Hematopoietic multipotent progenitor cell treated with erythropoietin and hydrocortisone succinate and interleukin-3 and kit ligand, for 15 days (in vitro differentiated cells): Measurements from ENCODE around the gene DNAH9.

Source experiments
- DNase-seq: peaks from one replicate; pipeline ENCODE4 v3.0.0-alpha.2; 2015; ENCODE audit warnings: low spot score

Gene DNAH9

DNA sequence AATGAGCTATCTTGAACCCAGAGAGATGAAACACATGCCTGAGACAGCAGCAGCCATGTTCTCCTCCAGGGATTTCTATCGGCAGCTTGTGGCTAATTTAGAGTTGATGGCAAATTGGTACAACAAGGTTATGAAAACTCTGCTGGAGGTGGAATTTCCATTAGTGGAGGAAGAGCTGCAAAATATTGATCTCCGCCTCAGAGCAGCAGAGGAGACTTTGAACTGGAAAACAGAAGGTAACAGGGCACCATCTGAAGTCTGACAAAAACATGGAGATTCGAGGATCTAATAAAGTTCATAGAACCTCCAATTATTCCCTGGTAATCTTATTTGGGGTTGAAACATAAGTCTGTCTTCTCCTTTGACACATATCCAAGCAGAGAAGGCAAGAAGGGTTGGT is 52.8 kb downstream of the DNAH9 start:
- no peak for DNase-seq

DNA sequence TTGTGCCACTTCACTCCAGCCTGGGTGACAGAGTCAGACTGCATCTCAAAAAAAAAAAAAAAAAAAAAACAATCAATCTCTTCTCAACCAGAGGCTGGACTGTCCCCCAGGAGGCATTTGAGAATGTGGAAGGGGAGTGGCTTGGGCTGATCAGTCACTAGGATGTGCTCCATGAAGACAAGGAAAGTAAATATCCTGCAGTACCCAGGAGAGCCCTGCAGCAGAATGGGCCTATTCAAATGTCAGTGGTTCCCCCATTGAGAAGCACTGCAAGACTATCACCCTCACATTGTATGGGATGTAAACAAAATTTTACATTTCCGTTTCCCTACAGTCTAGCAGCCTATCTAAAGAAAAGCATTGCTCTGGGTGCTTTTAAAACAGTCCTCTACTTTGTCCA is 70.3 kb downstream of the DNAH9 start:
- DNase-seq: no peak

DNA sequence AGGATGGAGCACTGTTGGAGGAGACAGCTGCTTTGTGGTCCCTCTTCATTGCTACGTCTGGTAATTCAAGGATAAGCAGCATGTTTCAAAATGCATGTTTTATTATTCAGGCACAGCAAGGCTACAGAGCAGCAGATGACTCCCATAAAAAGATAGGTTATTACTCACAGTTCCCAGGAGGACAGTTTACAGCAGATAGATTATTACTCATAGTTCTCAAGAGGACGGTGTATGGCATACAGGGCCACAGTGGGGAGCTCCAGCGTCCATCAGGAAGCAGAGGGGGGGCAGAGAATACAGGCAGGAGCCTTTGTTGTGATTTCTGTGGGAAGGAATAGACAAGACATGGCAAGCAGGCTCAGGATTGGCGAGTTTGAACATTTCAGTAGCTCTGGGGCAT is 72.9 kb downstream of the DNAH9 start:
- no peak for DNase-seq

DNA sequence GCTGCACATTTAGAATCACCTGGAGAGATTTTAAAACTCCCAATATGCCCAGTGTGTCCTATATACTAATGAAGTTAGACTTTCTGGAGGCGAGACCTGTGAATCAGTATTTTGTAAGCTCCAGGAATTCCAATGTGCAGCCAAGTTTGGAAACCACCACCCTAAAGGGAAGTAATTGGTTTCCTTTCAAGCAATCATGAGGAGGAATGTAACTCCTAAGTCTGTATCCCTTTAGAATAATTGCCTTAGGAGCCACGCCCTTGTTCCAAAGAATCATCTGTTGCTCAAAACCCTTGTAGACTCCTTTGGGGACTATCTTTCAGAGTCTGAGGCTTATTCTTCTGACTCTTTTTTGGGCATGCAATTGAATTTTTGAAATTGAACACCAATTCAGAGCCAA is 84.4 kb downstream of the DNAH9 start:
- no peak for DNase-seq

DNA sequence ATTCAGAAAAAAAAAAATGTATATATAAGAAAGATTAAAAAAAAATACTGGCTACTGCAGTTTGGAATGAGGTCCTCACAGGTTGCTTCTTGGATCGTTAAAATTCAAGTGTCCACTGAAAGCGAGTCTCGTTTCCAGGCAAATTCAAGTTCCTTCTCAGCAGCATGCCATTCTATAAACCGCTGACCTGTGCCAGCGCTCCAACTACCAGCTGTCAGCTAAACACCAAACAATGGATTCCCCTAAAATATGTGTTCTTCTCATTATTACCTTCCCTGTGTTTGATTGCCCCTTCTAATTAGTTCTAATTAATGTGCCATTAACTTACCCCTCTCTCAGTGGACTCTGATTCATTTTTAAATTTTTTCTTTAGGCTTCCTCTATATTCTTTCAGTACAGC is 92.4 kb downstream of the DNAH9 start:
- no peak for DNase-seq

DNA sequence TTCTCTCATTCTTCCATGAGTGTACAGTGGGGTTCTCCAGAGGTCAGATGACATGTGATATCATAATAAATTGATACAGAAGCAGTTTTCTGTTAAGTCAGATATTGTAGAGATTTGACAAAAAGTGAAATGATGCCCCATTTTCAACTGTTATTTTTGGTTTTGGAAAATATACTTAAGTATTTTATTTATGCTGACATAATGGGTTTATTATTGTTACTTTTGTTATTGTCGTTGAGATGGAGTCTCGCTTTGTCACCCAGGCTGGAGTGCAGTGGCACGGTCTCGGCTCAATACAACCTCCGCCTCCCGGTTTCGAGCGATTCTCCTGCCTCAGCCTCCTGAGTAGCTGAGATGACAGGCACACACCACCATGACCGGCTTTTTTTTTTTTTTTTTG is 94.4 kb downstream of the DNAH9 start:
- DNase-seq: no peak

DNA sequence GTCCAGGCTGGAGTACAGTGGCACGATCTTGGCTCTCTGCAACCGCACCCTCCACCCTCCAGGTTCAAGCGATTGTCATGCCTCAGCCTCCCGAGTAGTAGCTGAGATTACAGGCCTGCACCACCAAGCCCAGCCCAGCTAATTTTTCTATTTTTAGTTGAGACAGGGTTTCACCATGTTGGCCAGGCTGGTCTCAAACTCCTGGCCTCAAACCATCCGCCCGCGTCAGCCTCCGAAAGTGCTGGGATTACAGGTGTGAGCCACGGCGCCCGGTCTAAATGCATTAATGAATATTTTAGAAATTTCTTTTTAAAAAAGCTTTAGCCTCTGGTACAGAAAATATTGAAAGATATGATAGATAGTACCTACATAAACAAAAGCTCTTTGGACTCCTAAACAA is 95.0 kb downstream of the DNAH9 start:
- no peak for DNase-seq

DNA sequence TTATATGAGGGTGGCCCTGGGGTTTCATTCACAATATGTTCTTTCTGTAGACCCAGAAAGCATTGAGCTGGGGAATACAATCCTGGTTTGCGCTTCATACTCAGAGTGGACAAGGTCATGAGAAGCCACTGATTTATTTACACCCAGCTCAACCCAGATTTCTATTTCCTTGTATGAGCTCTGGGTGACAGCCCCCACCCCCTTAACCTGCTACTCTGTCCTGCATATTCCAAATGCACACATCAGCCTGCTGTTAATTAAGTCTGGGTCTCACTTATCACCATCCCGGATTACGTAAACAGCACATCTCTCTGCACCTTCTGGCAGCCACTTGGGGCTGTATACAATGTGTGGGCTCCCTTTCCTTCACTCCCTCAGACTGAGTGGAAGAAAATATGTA is 102.4 kb downstream of the DNAH9 start:
- no peak for DNase-seq

DNA sequence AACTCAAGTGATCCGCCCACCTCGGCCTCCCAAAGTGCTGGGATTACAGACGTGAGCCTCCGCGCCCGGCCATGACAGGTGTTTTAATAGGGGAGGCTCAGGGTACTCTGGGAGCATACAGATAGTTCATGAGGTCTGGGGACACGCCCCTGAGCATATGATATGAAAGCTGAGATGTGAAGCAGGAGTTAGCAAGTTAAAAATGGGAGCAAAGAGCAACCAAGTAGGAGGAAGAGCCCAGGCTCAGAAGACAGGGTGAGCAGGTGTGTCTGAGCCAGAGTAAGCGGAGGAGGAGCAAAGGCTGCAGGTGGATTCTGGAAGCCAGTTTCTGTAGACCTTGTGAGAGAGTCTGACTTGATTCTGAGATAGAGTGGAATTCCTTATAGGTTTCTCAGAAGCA is 103.6 kb downstream of the DNAH9 start:
- DNase-seq: no peak

DNA sequence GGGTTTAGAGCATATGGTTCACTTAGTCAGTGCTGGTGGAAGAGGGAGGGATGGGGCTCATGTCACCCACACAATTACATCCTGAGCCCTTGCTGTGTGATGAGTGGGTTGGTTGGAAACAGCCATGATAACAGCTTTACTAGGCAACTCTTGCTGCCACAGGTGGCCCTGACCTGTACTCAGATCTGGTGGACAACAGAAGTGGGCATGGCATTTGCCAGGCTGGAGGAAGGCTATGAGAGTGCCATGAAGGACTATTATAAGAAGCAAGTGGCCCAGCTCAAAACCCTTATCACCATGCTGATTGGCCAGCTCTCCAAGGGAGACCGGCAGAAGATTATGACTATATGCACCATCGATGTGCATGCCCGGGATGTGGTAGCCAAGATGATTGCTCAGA is 105.8 kb downstream of the DNAH9 start:
- no peak for DNase-seq

DNA sequence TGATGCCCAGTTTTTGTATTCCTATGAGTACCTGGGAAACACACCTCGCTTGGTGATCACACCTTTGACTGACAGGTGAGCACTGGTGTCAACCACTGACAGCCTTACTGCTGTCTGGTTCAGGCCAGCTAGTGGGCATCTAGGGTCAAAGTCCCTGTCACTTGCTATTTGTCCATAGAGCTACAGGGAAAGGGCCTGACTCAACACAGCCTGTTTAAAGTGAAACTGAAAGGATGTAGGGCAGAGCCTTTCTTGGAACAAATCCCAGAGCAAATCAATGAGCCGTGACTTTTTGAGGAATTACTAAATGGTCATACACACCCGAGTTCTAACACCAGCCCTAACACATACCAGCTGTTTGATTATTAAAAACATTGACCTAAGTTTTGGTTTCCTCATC is 106.8 kb downstream of the DNAH9 start:
- no peak for DNase-seq

DNA sequence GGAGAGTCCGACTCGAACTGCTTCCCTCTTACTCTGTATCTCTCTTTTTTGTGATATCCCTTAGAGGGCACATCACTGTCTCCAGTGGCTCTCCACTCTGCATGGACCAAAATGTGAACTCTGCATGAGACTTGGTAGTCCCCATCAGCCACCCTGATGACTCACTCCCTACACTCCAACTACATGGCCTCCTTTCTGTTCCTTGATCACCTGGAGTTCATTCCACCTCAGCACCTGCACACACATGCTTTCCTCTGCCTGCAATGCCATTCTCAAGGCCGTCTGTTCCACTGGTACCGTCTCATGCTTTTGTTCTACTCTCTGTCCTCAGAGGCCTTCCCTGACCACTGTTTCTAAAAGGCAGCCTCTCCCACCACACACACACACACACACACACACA is 109.3 kb downstream of the DNAH9 start:
- DNase-seq: no peak

DNA sequence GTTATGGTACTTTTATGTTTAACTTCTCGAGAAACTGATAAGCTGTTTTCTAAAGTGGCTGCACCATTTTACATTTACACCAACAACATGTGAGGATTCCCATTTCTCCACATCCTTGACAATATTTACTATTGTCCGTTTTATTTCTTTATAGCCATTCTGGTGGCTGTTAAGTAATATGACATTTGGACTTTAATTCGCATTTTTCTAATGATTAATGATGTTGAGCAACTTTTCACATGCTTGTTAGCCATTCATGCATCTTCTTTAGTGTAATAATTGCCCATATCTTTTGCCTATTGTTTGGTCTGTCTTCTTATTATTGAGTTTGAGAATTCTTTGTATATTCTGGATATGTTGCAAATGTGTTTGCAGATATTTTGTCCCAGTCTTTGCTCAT is 114.2 kb downstream of the DNAH9 start:
- no peak for DNase-seq

DNA sequence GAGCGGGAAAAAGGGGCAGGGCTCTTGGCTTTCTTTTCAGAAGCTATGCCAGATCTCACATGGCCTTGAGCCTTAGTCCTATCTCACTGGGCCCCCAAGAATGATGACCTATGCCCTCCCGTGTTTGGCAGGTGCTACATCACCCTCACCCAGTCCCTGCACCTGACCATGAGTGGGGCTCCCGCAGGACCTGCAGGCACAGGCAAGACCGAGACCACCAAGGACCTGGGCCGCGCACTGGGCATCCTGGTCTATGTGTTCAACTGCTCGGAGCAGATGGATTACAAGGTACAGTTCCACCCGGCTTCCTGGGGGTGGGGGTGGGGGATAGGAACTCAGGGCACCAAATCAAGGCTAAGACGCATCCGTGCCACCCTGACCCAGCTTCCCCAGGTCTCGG is 120.9 kb downstream of the DNAH9 start:
- no peak for DNase-seq

DNA sequence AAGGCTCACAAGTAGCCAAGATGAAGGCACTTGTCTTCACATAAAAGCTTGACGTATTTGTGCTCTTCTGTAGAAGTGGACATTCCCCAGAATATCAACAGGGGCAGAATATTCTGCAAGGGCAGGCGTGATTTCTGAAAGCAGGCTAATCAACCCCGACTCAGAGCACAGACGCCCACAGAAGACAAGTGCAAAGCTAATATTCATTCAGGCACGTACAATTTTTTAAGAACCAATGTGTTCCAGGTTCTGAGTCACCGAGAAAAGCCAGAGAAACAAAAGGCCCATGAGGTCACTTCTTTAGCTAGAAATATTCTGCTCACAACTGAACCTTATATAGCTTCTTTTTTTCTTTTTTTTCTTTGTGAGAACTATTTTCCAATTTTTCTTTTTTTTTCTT is 121.6 kb downstream of the DNAH9 start:
- DNase-seq: no peak

DNA sequence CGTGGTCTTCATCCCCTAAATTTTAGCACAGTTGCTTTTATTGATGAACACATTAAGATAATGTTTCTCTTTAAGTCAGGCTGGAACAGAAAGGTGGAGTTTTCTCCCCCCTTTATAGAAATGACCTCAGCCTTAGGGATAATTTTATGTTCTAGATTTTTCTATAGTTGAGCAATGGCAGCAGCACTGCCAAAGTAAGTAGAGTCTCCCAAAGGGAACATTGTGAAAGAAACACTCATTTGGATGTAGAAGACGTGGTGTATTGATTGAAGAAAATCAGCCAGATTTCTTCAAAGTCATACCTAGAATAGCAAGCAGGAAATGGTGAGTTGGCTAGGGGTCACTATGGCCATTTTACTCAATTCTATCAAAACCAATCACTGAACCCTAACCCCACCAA is 122.5 kb downstream of the DNAH9 start:
- no peak for DNase-seq

DNA sequence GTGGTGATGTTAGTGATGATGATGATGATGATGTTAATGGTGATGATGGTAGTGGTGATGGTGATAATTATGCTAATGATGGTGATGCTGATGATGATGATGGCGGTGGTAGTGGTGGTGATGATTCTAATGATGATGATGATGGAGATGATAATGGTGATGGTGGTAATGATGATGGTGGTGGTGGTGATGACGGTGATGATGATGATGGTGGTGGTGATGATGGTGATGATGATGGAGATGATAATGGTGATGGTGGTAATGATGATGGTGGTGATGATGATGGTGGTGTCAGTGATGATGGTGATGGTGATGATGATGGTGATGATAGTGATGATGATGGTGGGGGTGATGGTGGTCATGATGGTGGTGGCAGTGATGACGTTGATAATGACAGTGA is 132.5 kb downstream of the DNAH9 start:
- no peak for DNase-seq

DNA sequence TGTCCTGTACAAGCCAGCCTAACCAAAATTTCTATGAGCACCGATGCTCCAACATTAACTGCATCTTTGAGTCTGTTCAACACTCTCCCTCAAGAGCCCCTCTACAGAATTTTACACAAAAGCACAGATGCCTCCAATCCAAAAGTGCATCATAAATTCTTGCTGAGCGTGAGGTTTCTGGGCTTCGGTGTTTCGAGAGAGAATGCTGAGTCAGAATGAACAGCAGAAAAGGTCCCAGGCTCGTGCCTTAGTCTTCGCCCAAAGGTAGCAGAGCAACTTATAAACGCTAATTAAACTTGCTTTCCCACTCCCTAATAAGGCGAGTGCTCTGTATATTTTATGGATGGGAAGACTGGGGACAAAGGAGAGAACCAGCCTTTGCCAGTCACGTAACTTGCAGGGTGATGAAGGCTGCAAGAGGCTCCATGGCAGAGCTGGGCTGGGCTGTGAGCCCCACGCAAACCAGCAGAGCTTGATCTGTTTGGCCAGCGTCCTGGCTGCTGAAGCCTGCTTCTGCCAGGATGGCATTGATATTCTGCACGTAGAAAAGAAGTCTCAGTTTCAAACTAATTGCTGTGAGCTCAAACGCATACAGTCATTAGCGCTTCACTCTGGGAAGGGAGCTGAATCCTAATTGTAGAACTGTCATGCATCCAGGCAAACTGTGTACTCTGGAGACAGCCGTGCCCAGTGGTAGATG is 138.5 kb downstream of the DNAH9 start:
- DNase-seq: no peak

DNA sequence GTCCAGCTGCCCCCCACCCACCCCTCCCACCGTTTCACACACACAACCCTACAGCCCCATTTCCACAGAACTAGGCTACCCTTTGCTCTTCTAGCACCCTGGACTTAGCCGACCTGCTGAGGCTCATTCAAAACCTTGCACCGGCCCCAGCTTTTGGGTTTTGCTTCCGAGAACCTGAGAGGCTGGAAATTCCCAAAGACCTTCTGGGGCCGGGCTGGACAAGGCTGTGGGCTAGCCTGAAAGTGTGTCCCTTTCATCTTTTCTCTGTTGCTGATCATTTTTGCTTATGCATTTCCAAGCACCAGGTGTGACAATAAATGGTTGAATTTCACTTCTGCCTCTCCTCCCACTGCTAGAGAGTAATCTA is 139.0 kb downstream of the DNAH9 start:
- no peak for DNase-seq

DNA sequence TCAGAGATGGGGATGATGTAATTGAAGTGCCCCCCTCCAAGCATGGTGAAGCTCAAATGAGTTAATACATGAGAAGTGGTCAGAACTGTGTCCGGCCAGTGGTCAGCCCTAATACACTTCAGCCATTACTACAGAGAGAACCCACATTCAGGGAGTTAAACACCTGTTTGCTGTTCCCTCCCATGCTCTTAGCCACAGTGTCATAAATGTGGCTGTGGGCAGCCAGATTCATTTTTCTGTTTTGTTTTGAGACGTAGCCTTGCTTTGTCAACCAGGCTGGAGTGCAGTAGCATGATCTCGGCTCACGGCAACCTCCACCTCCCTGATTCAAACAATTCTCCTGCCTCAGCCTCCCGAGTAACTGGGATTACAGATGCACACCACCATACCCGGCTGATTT is 139.9 kb downstream of the DNAH9 start:
- no peak for DNase-seq

DNA sequence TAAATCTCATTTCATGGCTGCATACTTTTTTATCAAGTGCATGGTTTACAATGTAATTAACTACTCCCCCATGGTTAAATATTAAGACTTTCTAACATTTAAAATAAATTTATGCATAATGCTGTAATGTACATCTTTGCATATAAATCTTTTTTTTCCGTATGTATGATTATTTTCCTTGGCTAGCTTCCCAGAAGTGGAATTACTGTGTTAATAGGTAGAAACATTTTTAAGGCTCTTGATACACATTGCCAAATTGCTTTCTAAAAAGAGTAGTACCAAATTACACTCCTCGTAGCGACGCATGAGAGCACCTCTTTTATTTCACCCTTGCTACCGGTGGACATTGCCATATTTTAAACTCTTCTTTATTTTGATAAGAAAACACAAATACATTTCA is 141.1 kb downstream of the DNAH9 start:
- DNase-seq: no peak

DNA sequence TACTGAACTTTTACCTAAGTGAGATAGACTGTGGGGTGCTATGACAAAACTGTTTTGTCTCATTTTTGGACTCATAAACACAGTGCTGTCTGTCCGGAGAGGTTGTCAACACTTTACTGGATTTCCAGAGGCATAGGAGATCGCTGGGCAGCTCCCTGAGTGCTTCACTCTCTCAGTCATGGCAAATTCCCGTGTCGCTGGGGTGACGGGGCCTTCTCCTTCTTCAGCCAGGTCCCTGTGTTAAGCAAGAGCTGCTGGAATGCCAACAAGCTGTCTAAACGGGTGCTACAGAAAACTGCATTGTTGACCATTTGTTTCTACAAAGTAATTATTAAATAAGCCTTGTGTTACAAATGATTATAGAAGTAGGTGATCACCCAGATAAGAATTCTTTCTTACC is 141.6 kb downstream of the DNAH9 start:
- DNase-seq: no peak

DNA sequence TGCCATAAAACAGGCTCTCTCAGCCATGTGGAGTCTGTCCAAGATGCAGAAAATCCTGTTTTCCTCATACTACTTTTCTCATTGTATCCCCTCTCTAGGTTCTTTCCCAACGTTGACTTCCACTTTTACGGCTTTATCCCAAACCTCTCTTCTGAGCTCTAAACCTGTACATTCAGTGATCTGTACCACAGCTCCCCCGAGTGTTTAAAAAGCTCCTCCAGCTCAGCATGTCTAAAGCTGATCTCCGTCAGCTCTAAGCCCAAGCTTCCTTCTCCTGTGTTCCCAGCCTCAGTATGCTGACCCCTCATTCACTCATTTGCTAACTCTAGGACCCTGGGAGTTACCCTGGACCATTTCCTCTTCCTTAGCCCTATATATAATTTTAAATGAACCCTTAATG is 144.6 kb downstream of the DNAH9 start:
- DNase-seq: no peak

DNA sequence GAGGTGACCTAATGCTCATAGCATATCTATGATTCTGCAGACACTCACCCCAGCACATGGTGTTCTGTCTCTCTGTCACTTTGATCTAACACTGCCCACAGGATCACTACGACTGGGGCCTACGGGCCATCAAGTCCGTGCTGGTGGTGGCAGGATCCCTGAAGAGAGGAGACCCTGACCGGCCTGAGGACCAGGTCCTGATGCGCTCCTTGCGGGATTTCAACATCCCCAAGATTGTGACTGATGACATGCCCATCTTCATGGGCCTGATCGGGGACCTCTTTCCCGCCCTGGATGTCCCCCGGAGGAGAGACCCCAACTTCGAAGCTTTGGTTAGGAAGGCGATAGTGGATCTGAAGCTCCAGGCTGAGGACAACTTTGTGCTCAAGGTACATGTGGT is 146.4 kb downstream of the DNAH9 start:
- DNase-seq: no peak

DNA sequence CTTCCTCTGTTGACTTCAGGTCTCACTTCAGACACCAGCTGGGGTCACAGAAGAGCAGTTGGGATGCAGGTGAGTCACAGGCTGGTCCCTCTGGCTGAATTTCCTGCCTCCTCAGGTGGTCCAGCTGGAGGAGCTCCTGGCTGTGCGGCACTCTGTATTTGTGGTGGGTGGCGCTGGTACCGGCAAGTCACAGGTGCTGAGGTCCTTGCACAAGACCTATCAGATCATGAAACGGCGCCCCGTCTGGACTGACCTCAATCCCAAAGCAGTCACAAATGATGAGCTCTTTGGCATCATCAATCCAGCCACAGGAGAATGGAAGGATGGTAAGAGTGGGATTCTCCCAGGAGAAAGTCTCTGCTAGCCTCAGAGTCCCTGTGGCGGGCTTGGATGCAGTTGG is 149.2 kb downstream of the DNAH9 start:
- no peak for DNase-seq
